GM23338 (cell line): ENCODE data around the gene SLC2A4RG.

Experiments
- CREB1 ChIP-seq: fragments of 250-450 bp; sonication (Bioruptor Pico); IDR thresholded peaks from 2 replicates; pipeline ENCODE4 v1.5.0; 2020; ENCODE audit warnings: low read depth, mild to moderate bottlenecking, moderate library complexity
- EZH2 ChIP-seq: fragments of 200-600 bp; sonication (generic); IDR thresholded peaks from one replicate; pipeline ENCODE4 v1.8.0; 2017; ENCODE audit warnings: antibody characterized with exemption, mild to moderate bottlenecking, low read depth; ENCODE audit not compliant: unreplicated experiment
- EZH2phosphoT487 ChIP-seq: fragments of 200-600 bp; sonication (generic); IDR thresholded peaks from one replicate; pipeline ENCODE4 v1.8.1; 2018; ENCODE audit warnings: antibody characterized with exemption; ENCODE audit not compliant: unreplicated experiment
- JUNB ChIP-seq: IDR thresholded peaks from one replicate; pipeline ENCODE4 v1.6.1; 2016; ENCODE audit warnings: antibody characterized with exemption; ENCODE audit not compliant: unreplicated experiment
- POLR2AphosphoS5 ChIP-seq: IDR thresholded peaks from 2 replicates; pipeline ENCODE4 v1.6.1; 2016; ENCODE audit warnings: antibody characterized with exemption, low read depth
- STAT1 ChIP-seq: IDR thresholded peaks from one replicate; pipeline ENCODE4 v1.6.1; 2016; ENCODE audit warnings: antibody characterized with exemption; ENCODE audit not compliant: unreplicated experiment
- ZNF331 ChIP-seq: fragments of 250-450 bp; sonication (Bioruptor Pico); IDR thresholded peaks from 2 replicates; pipeline ENCODE4 v1.5.0; 2020; ENCODE audit warnings: low read depth, mild to moderate bottlenecking, moderate library complexity
- TF ChIP-seq, protein P1 (sequence below), 2 experiments: fragments of 200-600 bp in 1 of 2; sonication (generic) in 1 of 2; conservative IDR thresholded peaks; 2 replicates each; pipeline versions ENCODE4 v1.5.1 to v1.6.1; 2016 to 2017; ENCODE audit warnings: antibody characterized with exemption in 2 of 2, low read depth in 2 of 2, mild to moderate bottlenecking in 2 of 2, moderate library complexity in 1 of 2
- TF ChIP-seq, protein P2 (sequence below): IDR thresholded peaks from one replicate; pipeline ENCODE4 v1.6.1; 2018; ENCODE audit warnings: antibody characterized with exemption; ENCODE audit not compliant: unreplicated experiment
- TF ChIP-seq, protein P3 (sequence below): IDR thresholded peaks from 2 replicates; pipeline ENCODE4 v1.6.1; 2016; ENCODE audit warnings: antibody characterized with exemption

DNA sequence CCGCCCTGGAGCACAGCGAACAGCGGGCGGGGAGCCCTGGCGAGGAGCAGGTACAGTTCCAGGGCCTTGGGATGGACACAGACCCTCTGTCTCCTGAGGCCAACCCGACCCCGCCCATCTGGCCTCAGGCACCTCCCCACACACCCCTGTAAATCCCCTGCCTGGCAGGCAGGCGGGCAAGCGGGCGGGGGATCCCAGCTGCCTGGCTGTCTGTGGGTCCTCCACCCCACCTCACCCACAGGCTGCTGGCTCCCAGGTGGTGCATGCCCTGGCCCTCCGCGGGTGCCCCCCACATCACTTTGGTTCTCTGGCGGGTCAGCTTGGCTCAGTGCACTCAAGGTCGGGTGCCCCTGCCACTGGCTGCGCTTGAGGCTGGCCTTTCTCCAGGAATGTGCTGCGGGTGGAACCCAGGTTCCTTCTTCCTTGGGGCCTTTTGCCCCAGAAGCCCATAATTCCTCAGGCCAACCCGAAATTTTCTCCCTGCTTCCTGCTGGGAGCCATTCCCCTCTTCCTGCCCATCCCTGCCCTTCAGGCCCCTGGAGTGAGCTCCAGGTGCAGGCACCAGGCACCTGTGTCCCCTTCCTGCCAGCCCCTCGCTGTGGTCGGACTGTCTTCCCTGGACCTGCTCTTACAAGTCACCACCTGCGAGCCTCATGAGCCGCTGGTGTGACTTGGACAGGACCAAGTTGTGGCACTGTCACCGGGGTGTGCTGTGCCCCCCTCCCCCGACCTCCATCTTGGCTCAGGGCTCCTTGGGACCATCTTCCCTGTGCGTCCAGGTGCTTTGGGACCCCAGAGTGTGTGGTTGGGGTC, 48.5 kb upstream of the SLC2A4RG start:
- TF ChIP-seq, protein P1, sequence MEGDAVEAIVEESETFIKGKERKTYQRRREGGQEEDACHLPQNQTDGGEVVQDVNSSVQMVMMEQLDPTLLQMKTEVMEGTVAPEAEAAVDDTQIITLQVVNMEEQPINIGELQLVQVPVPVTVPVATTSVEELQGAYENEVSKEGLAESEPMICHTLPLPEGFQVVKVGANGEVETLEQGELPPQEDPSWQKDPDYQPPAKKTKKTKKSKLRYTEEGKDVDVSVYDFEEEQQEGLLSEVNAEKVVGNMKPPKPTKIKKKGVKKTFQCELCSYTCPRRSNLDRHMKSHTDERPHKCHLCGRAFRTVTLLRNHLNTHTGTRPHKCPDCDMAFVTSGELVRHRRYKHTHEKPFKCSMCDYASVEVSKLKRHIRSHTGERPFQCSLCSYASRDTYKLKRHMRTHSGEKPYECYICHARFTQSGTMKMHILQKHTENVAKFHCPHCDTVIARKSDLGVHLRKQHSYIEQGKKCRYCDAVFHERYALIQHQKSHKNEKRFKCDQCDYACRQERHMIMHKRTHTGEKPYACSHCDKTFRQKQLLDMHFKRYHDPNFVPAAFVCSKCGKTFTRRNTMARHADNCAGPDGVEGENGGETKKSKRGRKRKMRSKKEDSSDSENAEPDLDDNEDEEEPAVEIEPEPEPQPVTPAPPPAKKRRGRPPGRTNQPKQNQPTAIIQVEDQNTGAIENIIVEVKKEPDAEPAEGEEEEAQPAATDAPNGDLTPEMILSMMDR (conservative IDR thresholded peaks at IDR 0.05; ENCODE audit: low read depth in 2 of 2), result no peak
- TF ChIP-seq POLR2AphosphoS5 (no peak), EZH2 (no peak), STAT1 (no peak), EZH2phosphoT487 (no peak), JUNB (no peak), CREB1 (CRISPR knock-in tag) (no peak), ZNF331 (no peak)
- TF ChIP-seq, protein P2, sequence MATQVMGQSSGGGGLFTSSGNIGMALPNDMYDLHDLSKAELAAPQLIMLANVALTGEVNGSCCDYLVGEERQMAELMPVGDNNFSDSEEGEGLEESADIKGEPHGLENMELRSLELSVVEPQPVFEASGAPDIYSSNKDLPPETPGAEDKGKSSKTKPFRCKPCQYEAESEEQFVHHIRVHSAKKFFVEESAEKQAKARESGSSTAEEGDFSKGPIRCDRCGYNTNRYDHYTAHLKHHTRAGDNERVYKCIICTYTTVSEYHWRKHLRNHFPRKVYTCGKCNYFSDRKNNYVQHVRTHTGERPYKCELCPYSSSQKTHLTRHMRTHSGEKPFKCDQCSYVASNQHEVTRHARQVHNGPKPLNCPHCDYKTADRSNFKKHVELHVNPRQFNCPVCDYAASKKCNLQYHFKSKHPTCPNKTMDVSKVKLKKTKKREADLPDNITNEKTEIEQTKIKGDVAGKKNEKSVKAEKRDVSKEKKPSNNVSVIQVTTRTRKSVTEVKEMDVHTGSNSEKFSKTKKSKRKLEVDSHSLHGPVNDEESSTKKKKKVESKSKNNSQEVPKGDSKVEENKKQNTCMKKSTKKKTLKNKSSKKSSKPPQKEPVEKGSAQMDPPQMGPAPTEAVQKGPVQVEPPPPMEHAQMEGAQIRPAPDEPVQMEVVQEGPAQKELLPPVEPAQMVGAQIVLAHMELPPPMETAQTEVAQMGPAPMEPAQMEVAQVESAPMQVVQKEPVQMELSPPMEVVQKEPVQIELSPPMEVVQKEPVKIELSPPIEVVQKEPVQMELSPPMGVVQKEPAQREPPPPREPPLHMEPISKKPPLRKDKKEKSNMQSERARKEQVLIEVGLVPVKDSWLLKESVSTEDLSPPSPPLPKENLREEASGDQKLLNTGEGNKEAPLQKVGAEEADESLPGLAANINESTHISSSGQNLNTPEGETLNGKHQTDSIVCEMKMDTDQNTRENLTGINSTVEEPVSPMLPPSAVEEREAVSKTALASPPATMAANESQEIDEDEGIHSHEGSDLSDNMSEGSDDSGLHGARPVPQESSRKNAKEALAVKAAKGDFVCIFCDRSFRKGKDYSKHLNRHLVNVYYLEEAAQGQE, result no peak
- TF ChIP-seq, protein P3, sequence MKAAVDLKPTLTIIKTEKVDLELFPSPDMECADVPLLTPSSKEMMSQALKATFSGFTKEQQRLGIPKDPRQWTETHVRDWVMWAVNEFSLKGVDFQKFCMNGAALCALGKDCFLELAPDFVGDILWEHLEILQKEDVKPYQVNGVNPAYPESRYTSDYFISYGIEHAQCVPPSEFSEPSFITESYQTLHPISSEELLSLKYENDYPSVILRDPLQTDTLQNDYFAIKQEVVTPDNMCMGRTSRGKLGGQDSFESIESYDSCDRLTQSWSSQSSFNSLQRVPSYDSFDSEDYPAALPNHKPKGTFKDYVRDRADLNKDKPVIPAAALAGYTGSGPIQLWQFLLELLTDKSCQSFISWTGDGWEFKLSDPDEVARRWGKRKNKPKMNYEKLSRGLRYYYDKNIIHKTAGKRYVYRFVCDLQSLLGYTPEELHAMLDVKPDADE, result no peak
